Mammary epithelial cell (primary cell): Measurements from ENCODE around the gene GNAL.

Experiments
- EZH2 ChIP-seq: IDR thresholded peaks from 2 replicates; pipeline ENCODE4 v1.6.1; 2012; ENCODE audit warnings: low read length, inconsistent platforms, borderline replicate concordance
- TF ChIP-seq, protein P1 (sequence below), 2 donors: IDR thresholded peaks in 1 of 2; conservative IDR thresholded peaks in 1 of 2; 2 replicates each; pipeline ENCODE4 v1.5.1; 2011 to 2012; ENCODE audit warnings: inconsistent platforms in 2 of 2, low read length in 2 of 2, mild to moderate bottlenecking in 2 of 2, control low read depth in 1 of 2, low read depth in 1 of 2; ENCODE audit not compliant: insufficient read depth in 1 of 2; ENCODE audit errors: extremely low read depth in 1 of 2

DNA sequence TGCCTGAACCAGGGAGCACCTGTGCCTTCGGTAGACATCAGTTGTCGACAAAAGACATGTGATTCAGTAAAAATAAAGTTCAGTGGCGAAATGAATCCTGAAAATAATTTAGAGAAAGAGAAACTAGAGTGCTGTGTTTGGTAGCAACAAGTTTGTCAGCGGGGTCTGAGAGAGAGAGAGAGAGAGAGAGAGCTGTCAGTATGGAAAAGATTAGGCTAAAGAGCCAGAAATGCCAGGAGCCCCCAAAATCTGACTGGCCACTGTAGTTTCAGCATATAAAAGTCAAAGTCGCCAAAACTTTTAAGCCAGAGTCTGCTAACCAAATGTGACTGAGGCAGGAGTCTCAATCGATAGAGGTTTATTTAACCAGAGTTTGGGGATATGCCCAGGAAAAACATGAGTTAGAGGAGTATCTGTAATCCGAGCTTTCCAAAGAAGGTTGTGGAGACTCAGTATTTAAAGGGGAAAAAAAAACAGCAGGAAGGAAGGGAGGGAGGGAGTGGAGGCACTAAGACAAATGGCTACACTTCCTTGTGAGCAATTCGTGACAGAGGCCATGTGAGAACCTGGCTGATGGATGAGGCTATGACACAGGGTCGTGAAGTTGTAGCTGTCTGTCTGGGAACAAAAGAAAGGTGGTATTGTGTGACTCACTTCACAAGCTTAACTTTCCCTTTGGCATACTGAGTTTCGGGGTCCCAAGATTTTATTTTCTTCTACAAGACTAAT, 20.5 kb upstream of the GNAL start:
- TF ChIP-seq, protein P1, sequence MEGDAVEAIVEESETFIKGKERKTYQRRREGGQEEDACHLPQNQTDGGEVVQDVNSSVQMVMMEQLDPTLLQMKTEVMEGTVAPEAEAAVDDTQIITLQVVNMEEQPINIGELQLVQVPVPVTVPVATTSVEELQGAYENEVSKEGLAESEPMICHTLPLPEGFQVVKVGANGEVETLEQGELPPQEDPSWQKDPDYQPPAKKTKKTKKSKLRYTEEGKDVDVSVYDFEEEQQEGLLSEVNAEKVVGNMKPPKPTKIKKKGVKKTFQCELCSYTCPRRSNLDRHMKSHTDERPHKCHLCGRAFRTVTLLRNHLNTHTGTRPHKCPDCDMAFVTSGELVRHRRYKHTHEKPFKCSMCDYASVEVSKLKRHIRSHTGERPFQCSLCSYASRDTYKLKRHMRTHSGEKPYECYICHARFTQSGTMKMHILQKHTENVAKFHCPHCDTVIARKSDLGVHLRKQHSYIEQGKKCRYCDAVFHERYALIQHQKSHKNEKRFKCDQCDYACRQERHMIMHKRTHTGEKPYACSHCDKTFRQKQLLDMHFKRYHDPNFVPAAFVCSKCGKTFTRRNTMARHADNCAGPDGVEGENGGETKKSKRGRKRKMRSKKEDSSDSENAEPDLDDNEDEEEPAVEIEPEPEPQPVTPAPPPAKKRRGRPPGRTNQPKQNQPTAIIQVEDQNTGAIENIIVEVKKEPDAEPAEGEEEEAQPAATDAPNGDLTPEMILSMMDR (conservative IDR thresholded peaks at IDR 0.05 in 1 of 2, IDR thresholded peaks at IDR 0.05 in 1 of 2; ENCODE audit: extremely low read depth in 1 of 2, insufficient read depth in 1 of 2, low read depth in 1 of 2, low read length in 2 of 2): no peak
- no peak for TF ChIP-seq EZH2
